Spinal cord (tissue), 10 donors: Measurements from ENCODE around the gene ZNF407. TPM values are rescaled to one million over a fixed set of nuclear protein-coding genes. Genes with fewer than 3 reads are reported as not detected.

Experiments
- DNase-seq, 6 donors: peaks; one replicate each; pipeline versions ENCODE4 v3.0.0 to v3.0.0-alpha.2; 2013 to 2015; ENCODE audit warnings: low spot score in 6 of 6, low read depth in 4 of 6
- H3K27ac ChIP-seq: one replicate; pipeline ENCODE4 v1.5.1; 2013; ENCODE audit warnings: low read depth, low read length, control low read depth
- H3K27me3 ChIP-seq: one replicate; pipeline ENCODE4 v1.6.1; 2013; ENCODE audit warnings: low read length; ENCODE audit not compliant: control insufficient read depth, insufficient read depth
- H3K36me3 ChIP-seq: one replicate; pipeline ENCODE4 v1.6.1; 2013; ENCODE audit warnings: low read length; ENCODE audit not compliant: control insufficient read depth, insufficient read depth
- H3K4me1 ChIP-seq: one replicate; pipeline ENCODE4 v1.6.1; 2013; ENCODE audit warnings: low read length; ENCODE audit not compliant: control insufficient read depth, insufficient read depth
- H3K4me3 ChIP-seq: one replicate; pipeline ENCODE4 v1.5.1; 2013; ENCODE audit warnings: low read depth, low read length, control low read depth
- H3K9me3 ChIP-seq: one replicate; pipeline ENCODE4 v1.6.1; 2013; ENCODE audit warnings: low read length; ENCODE audit not compliant: control insufficient read depth, insufficient read depth
- WGBS: methylation state at CpG from one replicate; pipeline ENCODE4 v1.1.5; 2013; ENCODE audit warnings: missing lambda C conversion rate; ENCODE audit not compliant: insufficient coverage; 5-methylcytosine and 5-hydroxymethylcytosine counted together
- polyA plus RNA-seq, 2 donors: library from polyadenylated mRNA; unstranded; fragments of 120-200 nt; gene quantifications; one replicate each; pipeline ENCODE4 v1.2.1, GENCODE V29; 2013; ENCODE audit not compliant: insufficient read length in 2 of 2
- total RNA-seq, 2 donors: library from RNA; depleted of rRNA in 1 of 2; stranded (reverse); fragments of 120-200 nt in 1 of 2; fragments of >200 nt in 1 of 2; gene quantifications; one replicate each; pipeline versions ENCODE4 v1.2.3 to v1.2.4, GENCODE V29; 2013 to 2014
- donor health status: healthy.

The ZNF407 gene
- total and polyA plus RNA-seq, 4 donors: 7.9 to 22.8 (median 13.2) TPM

DNA sequence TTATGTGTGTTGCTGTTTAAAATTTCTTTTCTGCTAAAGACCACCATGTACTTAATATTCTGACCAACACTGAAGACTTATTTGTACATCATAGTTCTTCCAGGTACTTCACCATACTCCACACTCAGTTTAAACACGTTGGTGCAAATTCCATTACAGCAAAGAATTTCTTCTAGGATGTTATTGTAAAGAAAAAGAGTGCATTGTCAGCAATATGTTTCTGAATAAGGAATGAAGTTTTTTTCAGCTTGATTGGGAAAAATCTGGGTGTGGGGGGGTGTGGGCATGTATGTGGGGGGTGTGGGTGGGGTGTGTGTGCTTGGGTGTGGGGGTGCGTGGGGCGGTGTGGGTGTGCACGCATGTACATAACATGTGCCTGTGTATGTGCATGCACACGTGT, 447.1 kb downstream of the ZNF407 start:
- no peak overlapping the region for H3K27ac ChIP-seq
- no peak for DNase-seq
- H3K9me3 ChIP-seq: no peaks in the 10 kb centered on the region
- no peaks in the 10 kb centered on the region for H3K27me3 ChIP-seq
- H3K36me3 ChIP-seq: no peaks in the 10 kb centered on the region
- 87% methylated on average over 4 of the region's 5 CpGs for WGBS
- H3K4me1 ChIP-seq: no peaks in the 10 kb centered on the region
- H3K4me3 ChIP-seq: no peak overlapping the region

- no peaks in the 10 kb centered on the region for H3K36me3 ChIP-seq
- 35% methylated on average over 2 of the region's 4 CpGs for WGBS
- H3K4me1 ChIP-seq: no peaks in the 10 kb centered on the region
- H3K9me3 ChIP-seq: no peaks in the 10 kb centered on the region
- no peaks in the 10 kb centered on the region for H3K27me3 ChIP-seq
- no peak overlapping the region for H3K27ac ChIP-seq
- no peak overlapping the region for H3K4me3 ChIP-seq
- peak in 2 of 6 donors; percentile 27 to 47 for DNase-seq
These were observed 447.6 kb downstream of the ZNF407 start for GRCh38 chr18:75045272-75045671.

DNA sequence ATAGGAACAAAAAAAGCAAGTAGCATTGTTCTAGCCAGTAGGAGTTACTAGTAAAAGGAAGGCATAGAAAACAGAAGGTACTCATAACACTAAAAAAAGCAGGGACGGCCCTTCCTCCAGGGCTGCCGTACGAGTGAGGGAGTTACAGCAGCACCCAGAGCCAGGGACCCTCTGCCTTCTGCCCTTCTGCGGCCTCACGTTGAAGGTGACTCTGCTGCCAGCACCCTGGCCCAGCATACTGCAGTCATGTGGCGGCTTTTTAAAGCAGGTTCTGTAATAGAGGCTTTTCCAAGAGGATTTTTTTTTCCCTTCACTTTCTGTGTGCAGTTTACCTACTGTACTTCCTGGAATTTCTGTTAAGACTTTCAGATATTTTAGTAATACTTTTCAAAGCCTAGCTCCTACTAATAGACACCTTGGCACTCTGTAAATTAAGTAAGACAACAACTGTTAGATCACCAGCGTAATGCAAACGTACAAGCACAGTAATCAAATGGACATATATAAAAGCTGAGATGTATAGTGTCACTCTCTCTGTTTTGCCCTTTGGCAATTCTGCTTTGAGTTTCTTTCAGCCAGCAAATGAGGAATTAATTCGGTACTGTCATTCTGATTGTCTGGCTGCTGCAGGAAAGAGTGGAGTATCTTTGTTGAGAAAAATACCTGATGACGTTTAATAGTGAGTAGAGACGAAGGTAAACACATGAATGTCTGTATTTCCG, 449.7 kb downstream of the ZNF407 start:
- Histone ChIP-seq H3K36me3 (no peaks in the 10 kb centered on the region), H3K4me1 (peaks cover 2% of the 10 kb centered on the region), H3K4me3 (no peak overlapping the region), H3K27ac (no peak overlapping the region), H3K9me3 (no peaks in the 10 kb centered on the region), H3K27me3 (no peaks in the 10 kb centered on the region)
- WGBS: 42% methylated on average over 6 of the region's 12 CpGs
- peak in 1 of 6 donors; percentile 46 for DNase-seq

- DNase-seq: no peak
- no peaks in the 10 kb centered on the region for H3K9me3 ChIP-seq
- H3K4me1 ChIP-seq: peaks cover 14% of the 10 kb centered on the region
- no peak overlapping the region for H3K4me3 ChIP-seq
- WGBS: 97% methylated on average over 5 of the region's 10 CpGs
- H3K27ac ChIP-seq: no peak overlapping the region
- no peaks in the 10 kb centered on the region for H3K27me3 ChIP-seq
- H3K36me3 ChIP-seq: no peaks in the 10 kb centered on the region
These were observed 451.2 kb downstream of the ZNF407 start for GRCh38 chr18:75048776-75049454.

GRCh38 chr18:75049455-75049789, 451.8 kb downstream of the ZNF407 start:
- 81% methylated on average over 4 of the region's 4 CpGs for WGBS
- no peaks in the 10 kb centered on the region for H3K36me3 ChIP-seq
- H3K4me3 ChIP-seq: no peak overlapping the region
- no peaks in the 10 kb centered on the region for H3K27me3 ChIP-seq
- H3K4me1 ChIP-seq: peaks cover 15% of the 10 kb centered on the region
- no peaks in the 10 kb centered on the region for H3K9me3 ChIP-seq
- H3K27ac ChIP-seq: no peak overlapping the region
- DNase-seq: no peak

GRCh38 chr18:75051757-75052156, 454.1 kb downstream of the ZNF407 start:
- no peak overlapping the region for H3K27ac ChIP-seq
- H3K9me3 ChIP-seq: no peaks in the 10 kb centered on the region
- no peak overlapping the region for H3K4me3 ChIP-seq
- 95% methylated on average over 8 of the region's 9 CpGs for WGBS
- no peaks in the 10 kb centered on the region for H3K36me3 ChIP-seq
- H3K27me3 ChIP-seq: no peaks in the 10 kb centered on the region
- DNase-seq: no peak
- H3K4me1 ChIP-seq: peaks cover 20% of the 10 kb centered on the region

- H3K36me3 ChIP-seq: no peaks in the 10 kb centered on the region
- H3K27me3 ChIP-seq: no peaks in the 10 kb centered on the region
- peak in 1 of 6 donors; percentile 9 for DNase-seq
- peaks cover 20% of the 10 kb centered on the region for H3K4me1 ChIP-seq
- no peak overlapping the region for H3K4me3 ChIP-seq
- WGBS: 67% methylated on average over 8 of the region's 13 CpGs
- no peak overlapping the region for H3K27ac ChIP-seq
- H3K9me3 ChIP-seq: no peaks in the 10 kb centered on the region
These were observed 454.8 kb downstream of the ZNF407 start for GRCh38 chr18:75052475-75052874.

- 90% methylated on average over 8 of the region's 9 CpGs for WGBS
- Histone ChIP-seq H3K4me1 (peaks cover 20% of the 10 kb centered on the region), H3K9me3 (no peaks in the 10 kb centered on the region), H3K36me3 (no peaks in the 10 kb centered on the region), H3K4me3 (no peak overlapping the region), H3K27me3 (no peaks in the 10 kb centered on the region), H3K27ac (no peak overlapping the region)
- DNase-seq: no peak
These were observed 455.5 kb downstream of the ZNF407 start for GRCh38 chr18:75053028-75053629.

- 43% methylated on average over 2 of the region's 7 CpGs for whole genome bisulfite sequencing
- H3K27me3 ChIP-seq: no peaks in the 10 kb centered on the region
- no peak overlapping the region for H3K27ac ChIP-seq
- no peaks in the 10 kb centered on the region for H3K36me3 ChIP-seq
- no peaks in the 10 kb centered on the region for H3K9me3 ChIP-seq
- peaks cover 20% of the 10 kb centered on the region for H3K4me1 ChIP-seq
- no peak overlapping the region for H3K4me3 ChIP-seq
- peak in 1 of 6 donors; percentile 88 for DNase-seq
These were observed 456.4 kb downstream of the ZNF407 start for GRCh38 chr18:75054046-75054445.

DNA sequence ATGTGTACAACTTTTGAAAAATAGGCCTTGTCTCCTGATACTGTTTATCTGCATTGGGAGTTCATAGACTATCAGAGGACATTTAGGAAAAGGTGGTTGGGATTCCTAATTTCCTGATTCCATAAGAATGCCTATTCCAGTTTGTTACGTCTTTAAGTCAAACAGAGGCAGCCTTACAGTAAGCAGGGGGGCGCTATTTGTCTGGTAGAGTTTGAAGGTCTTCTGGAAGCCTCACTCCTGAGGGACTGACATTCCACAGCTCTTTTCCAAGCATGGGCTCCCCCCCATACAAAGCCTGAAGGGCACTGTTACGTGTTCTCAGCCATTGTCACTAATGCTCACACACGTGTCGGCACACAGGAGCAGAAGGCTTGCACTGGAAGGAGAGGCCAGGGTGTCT, 456.9 kb downstream of the ZNF407 start:
- no peak overlapping the region for H3K27ac ChIP-seq
- no peaks in the 10 kb centered on the region for H3K27me3 ChIP-seq
- H3K36me3 ChIP-seq: no peaks in the 10 kb centered on the region
- H3K4me1 ChIP-seq: peaks cover 20% of the 10 kb centered on the region
- H3K4me3 ChIP-seq: no peak overlapping the region
- DNase-seq: no peak
- no peaks in the 10 kb centered on the region for H3K9me3 ChIP-seq
- 93% methylated on average over 3 of the region's 5 CpGs for WGBS
